ENCODE data around the gene BANK1.
"Not testable (repeated sequence)": the region's sequence is repeated elsewhere in the genome, so short reads cannot be mapped to it uniquely, and the experiment has no call there.

Gene BANK1

GRCh38 chr4:101885574-101885973 lies 95.0 kb downstream of the BANK1 start:
- DNase-seq (ENCODE audit: low spot score) = no peak

DNA sequence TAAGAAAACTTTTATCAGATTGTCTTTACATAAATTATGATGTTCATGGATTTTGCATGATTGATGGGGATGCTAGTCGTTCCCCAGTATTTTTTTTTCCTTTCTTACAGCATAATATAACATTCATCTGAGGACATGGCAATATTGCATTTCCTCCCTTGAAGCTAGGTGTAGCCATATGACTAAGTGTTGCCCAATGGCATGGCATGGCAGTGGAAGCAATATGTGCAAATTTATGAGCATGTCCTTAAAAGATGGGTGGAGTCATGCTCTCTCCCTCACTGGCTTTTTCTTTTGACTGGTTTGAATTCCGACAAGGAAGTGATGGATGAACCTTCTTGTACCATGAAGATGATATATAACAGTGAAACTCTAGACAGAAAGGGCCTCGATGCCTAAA lies 96.3 kb downstream of the BANK1 start:
- no peak for DNase-seq (ENCODE audit: low spot score)

DNA sequence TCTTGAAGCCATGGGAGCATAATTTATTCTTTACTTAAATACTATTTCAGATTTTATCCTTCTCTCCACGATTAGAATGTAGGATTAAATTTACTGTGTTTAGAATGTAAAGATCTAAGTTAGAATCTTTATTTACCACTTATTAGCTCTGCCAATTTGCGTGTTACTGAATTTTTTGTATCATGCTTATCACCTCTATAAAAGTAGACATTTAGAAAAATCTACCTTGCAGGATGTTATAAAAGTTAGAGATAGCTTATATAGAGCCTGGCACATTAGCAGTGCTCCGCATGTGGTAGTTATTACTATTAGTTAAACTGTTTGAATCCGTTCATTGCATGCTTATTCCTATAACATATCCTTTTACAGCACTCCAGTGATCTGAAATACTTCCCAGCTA lies 97.9 kb downstream of the BANK1 start:
- no peak for DNase-seq (ENCODE audit: low spot score)

GRCh38 chr4:101905527-101905926 lies 115.0 kb downstream of the BANK1 start:
- DNase-seq (ENCODE audit: low spot score) = not testable (repeated sequence)

- no peak for DNase-seq (ENCODE audit: low spot score)
These were observed 120.3 kb downstream of the BANK1 start for GRCh38 chr4:101910786-101911373.

DNA sequence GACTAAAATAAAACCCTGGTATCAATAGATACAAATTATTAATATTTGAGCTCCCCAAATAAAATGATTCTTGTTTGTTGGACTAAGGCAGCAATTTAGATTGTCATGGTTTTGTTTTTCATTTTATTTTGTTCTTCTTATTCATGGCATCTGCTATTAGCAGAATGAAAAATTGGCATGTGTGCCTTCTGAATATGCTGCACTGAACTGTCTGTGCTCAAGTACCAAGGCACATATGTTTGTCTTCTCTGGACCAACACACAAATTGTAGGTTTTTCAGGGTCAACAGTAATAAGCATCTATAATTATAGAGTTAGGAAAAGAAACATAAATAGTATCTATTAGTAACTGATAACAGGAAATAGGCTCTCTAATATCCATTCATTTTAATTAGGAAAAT lies 121.1 kb downstream of the BANK1 start:
- no peak for DNase-seq (ENCODE audit: low spot score)

DNA sequence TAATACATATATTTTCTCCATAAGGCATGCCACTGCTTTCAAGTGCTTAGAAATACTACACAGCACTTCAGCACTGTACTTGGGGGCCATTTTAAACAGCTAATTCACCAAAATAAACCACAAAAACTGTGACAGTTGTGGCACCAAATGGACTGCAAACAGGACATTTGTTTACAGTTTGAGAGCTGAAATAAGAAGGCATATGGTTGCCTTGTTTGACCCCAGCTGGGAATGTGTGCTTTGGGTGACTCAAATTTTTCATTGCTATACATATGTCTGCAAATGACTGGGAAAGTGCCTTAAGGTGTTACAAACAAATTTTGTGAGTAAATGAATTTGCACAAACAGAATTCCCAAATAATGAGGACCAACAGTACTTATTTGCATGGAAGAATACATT lies 124.2 kb downstream of the BANK1 start:
- no peak for DNase-seq (ENCODE audit: low spot score)

GRCh38 chr4:101919373-101919977 lies 128.9 kb downstream of the BANK1 start:
- no peak for DNase-seq (ENCODE audit: low spot score)

GRCh38 chr4:101921370-101921769 lies 130.8 kb downstream of the BANK1 start:
- no peak for DNase-seq (ENCODE audit: low spot score)

GRCh38 chr4:101931619-101932018 lies 141.1 kb downstream of the BANK1 start:
- no peak for DNase-seq (ENCODE audit: low spot score)

DNA sequence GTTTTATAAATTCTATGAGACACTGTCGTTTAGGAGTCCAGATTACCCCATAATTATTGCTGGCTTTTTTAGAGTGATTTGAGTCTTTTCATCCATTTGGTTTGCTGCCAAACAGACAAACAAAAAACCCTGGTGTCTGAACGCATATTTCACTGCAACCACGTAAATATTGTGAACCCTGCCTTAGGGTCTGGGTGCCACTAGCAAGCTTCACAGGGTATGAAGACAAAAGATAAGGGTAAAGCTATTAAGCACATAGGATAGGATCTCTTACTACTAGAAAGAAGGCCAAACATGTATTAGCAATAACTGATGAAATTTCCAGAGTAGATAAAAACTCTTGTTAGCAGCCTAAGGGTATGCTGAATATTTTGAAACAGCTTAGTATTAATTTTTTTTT lies 143.3 kb downstream of the BANK1 start:
- DNase-seq (ENCODE audit: low spot score) = no peak

DNA sequence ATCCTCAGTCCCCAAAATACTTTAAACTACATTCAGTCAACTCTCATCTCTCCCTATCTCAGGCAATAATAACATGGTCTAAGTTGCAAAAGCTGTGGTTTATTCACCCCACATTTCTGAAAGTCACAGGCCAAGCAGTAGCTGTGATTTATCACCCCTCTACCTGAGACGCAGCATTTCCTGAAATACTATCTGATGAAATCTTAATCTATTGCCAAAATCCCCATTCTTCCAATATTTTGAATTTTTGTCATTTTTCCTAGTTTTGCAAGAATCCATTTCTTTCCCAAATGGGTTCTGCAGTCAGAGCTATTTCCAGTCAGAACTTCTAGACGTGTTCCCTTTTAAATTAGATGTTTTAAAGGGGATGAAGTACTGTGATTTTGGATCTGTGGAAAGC lies 148.3 kb downstream of the BANK1 start:
- no peak for DNase-seq (ENCODE audit: low spot score)

DNA sequence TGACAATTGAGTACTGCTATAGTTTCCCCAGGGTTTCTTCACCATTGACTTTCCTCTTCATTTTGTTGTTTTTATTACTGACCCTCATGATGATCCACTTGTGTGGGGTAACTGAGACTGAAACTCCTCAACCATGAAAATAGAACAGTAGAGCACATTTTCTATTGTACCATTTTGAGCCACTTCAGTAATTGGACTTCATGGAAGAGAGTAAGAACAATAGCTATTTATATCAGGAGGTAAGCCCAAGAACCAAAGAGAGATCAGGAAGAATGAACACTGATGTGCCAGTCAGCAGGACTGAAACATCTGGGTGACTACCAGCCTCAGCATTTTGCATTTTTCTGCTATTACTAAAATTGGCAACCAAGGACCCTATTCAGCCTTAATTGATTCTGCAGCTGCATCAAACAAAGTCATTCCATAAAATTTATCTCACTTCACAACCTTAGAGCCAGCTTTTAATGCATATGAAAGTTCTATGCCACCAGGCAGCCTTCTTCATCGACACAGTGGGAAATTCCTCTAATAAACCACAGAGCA lies 151.4 kb downstream of the BANK1 start:
- DNase-seq (ENCODE audit: low spot score) = no peak

DNA sequence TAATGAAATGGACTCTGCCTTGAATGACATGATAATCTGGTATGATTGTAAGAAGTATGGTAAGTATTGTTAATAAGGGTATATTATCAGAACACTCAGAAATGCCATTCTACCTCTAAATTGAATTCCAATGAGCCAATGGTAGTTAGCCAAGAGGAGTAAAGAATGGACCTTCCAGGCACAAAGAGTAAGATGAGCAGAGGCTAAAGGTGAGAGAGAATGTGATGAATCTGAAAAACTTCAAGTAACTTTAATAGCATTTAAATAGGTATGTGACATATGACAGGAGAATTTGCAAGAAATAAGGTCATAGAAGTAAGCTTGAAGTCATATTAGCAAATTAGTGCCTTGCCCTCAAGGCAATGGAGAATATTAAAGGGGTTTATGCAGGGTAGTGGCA lies 152.4 kb downstream of the BANK1 start:
- DNase-seq (ENCODE audit: low spot score) = no peak

DNA sequence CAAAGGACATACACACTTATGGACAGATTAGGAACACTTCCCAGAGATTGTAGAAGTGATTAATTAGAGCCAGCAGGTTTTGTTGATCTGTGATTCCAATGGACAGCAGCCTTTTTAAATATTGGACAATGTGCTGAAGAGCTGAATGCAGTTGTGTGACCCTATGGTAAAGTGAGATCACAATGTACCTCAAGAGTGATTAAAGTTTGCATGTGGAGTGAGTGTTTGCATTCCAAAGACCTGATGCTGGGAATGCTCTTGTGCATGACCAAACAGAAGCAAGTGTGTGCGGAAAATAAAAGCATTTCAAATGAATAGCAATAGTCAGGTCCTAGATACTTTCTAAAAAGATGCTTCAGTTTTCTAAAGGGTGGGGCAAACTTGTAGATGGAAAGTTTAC lies 154.1 kb downstream of the BANK1 start:
- DNase-seq (ENCODE audit: low spot score) = no peak

DNA sequence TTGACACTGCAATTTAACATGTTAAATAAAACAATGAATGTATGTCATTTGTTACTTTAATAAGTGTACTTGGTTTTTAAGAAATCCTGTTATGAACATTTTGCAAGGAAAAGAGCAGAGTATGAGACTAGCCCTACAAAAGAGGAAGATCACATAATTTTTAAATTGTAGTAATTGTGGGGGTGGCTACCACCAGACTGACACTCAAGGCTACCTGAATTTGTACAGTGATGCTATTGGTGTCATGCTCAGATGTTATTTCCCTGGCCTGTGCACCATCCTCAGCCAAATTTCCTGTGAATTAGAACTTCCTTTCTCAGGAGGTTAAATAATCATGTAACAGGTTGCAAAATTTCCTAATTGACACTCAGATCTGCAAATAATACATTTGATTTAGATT lies 157.5 kb downstream of the BANK1 start:
- no peak for DNase-seq (ENCODE audit: low spot score)

DNA sequence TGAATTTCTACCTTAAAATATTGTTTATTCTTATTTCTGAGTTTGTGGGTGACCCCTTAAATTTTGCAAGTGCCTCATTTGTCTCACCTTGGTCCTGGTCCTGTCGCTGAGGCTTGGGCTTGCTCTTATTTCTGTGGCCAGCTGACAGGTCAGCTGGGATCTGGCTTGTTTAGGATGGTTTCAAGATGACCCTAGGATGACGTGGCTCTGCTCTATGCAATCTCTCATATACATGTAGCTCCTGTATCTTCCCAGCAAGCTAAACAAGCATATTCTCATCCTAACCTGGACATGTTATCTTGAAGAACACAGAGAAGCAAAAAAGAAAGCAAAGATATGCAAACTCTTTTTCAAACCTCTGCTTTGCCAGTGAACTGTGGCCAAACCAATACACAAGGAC lies 158.4 kb downstream of the BANK1 start:
- no peak for DNase-seq (ENCODE audit: low spot score)

GRCh38 chr4:101950258-101950979 lies 159.9 kb downstream of the BANK1 start:
- DNase-seq (ENCODE audit: low spot score) = no peak

DNA sequence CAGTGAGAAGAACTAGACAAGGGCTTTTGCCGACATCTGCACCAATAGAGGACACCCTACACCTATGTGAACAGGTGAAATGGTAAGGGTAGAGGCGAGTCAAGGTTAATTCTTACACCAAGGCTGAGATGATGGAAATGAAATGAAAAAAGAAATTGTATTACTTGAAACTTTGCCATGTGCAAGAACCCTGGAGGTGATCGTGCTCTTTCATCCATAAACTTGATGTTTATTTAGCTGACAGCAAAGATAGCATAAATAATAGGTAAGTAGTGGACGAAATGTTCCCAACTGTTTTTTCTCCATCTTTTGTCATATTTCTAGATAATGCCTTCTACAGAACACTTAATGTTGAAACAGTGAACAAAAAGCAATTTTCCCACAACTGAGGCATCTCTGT lies 162.5 kb downstream of the BANK1 start:
- no peak for DNase-seq (ENCODE audit: low spot score)

DNA sequence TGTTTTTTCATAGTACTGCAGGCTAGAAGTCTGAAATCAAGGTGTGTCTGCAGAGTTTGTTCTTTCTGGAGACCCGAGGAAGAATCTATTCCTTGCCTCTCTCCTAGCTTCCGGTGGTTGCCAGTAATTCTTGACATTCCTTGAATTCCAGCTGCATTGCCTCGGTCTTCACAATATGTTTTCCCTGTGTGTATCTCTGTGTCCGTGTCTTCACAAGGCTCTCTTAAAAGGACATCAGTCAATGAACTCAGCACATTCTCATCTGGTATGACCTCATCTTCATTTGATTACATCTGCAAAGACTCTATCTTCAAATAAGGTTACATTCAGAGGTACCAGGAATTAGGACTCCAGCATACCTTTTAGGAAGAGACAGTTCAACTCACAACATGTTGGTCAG lies 163.4 kb downstream of the BANK1 start:
- DNase-seq (ENCODE audit: low spot score) = no peak

DNA sequence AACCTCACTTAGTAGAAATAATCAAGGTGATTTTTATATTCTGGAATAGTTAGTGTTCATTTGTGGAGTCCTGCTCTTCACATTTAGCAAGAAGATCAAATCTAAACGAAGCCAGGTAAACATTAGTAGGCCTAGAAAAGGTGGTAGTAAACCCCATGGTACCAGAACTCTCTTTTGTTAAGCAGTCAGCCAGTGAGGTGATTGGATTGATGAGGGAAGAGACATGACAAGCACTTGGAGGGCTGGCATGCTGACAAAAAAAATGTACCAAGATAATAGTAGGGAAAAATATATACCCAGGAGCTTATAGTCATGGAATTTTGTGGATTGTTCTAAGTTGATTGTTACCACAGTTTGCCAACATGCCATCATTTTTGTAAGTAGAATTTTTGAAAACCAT lies 163.8 kb downstream of the BANK1 start:
- no peak for DNase-seq (ENCODE audit: low spot score)

DNA sequence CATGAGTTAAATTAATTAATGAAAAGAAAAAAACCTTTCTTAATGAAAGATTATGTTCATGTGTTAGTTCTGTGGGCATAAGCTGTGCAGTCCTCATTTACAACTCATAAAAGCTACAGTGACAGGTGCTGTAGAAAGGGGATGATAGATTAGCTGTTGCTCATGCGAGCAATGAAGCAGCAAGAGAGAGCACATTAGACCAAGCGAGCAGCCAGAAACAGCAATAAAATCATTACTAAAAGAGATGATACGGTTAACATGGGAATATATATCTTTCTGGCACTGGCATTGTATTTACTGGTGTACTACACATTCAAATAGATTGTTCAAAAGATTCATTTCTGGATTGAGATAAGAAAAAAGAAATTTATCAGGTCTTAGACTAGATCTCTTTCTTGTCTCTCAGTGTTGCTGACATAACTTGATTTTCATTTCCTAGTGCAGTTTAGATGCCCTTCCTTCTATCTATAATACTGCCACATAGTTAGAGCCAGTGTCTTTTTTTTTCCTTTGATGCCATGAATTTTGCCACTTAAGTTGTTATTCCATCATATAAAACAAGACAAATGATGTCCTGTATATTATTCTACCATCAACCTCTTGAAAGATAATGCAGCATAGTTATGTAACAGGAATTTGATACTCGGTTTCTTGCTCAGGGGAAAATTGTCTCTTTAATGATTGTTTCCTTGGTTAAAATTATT lies 164.6 kb downstream of the BANK1 start:
- no peak for DNase-seq (ENCODE audit: low spot score)

Measured in CD4-positive, alpha-beta T cell treated with Interleukin-6 at 100 ng/mL for 8 hours (primary cell).